H1 (cell line): Measurements from ENCODE around the gene VPS41.

Source experiments
- BRCA1 ChIP-seq: IDR thresholded peaks from 2 replicates; pipeline ENCODE4 v1.6.1; 2012; ENCODE audit warnings: low read depth, low read length, improper control_type of control experiment
- CBX5 ChIP-seq: fragments of 300-800, 300-1000 bp; sonication (generic); IDR thresholded peaks from 2 replicates; pipeline ENCODE4 v1.7.1; 2016; ENCODE audit warnings: antibody characterized with exemption, low read length, low read depth
- CHD1 ChIP-seq: IDR thresholded peaks from 2 replicates; pipeline ENCODE4 v1.6.1; 2012; ENCODE audit warnings: low read depth, low read length, improper control_type of control experiment
- CHD2 ChIP-seq: IDR thresholded peaks from 2 replicates; pipeline ENCODE4 v1.6.1; 2012; ENCODE audit warnings: low read length, improper control_type of control experiment
- CREB1 ChIP-seq: IDR thresholded peaks from 2 replicates; pipeline ENCODE4 v1.6.1; 2012; ENCODE audit warnings: inconsistent platforms
- EGR1 ChIP-seq: IDR thresholded peaks from 2 replicates; pipeline ENCODE4 v1.6.1; 2011; ENCODE audit warnings: low read depth, low read length, borderline replicate concordance
- POLR2AphosphoS5 ChIP-seq: IDR thresholded peaks from 2 replicates; pipeline ENCODE4 v1.6.1; 2011; ENCODE audit warnings: low read depth, low read length
- RAD21 ChIP-seq, 2 experiments: IDR thresholded peaks in 1 of 2; conservative IDR thresholded peaks in 1 of 2; 2 replicates each; pipeline ENCODE4 v1.6.1; 2011; ENCODE audit warnings: low read depth in 2 of 2, low read length in 2 of 2, improper control_type of control experiment in 1 of 2, inconsistent platforms in 1 of 2, mild to moderate bottlenecking in 1 of 2, moderate library complexity in 1 of 2
- SIRT6 ChIP-seq: IDR thresholded peaks from one replicate; pipeline ENCODE4 v1.7.1; 2012; ENCODE audit warnings: low read length, inconsistent platforms
- YY1 ChIP-seq: IDR thresholded peaks from 2 replicates; pipeline ENCODE4 v1.6.1; 2011; ENCODE audit warnings: low read depth, mild to moderate bottlenecking, low read length
- TF ChIP-seq, protein P1 (sequence below), 3 experiments: IDR thresholded peaks; 1 replicate in 2 of 3; 2 replicates in 1 of 3; pipeline versions ENCODE4 v1.5.1 to v1.6.1; 2011; ENCODE audit warnings: low read length in 3 of 3, mild to moderate bottlenecking in 3 of 3, inconsistent platforms in 2 of 3, low read depth in 1 of 3, moderate library complexity in 1 of 3; ENCODE audit not compliant: insufficient read depth in 1 of 3; ENCODE audit errors: control extremely low read depth in 1 of 3
- TF ChIP-seq, protein P2 (sequence below): IDR thresholded peaks from 2 replicates; pipeline ENCODE4 v1.6.1; 2012; ENCODE audit warnings: low read length, inconsistent platforms
- TF ChIP-seq, protein P3 (sequence below): IDR thresholded peaks from 2 replicates; pipeline ENCODE4 v1.6.1; 2012; ENCODE audit warnings: inconsistent platforms
- TF ChIP-seq, protein P4 (sequence below): IDR thresholded peaks from 2 replicates; pipeline ENCODE4 v1.6.1; 2011; ENCODE audit warnings: low read length, improper control_type of control experiment

DNA sequence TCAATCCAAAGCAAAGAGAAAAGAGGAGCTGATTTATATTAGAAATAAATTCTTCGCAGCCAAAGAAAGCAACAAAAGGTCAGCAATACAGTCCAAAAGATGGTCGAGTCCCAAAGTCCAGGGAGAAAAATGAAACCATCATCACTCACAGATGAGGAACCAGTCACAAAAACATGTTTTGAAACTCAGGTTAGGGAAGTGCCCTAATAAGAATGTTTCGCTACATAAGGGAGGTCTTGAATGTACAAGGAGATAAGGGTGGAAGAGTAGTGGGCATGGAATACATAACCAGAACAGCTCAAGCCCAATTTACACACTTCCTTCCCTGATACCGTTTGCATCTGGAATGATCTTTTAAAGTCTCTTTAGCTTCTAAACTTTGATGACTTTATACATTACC lies 53.6 kb downstream of the VPS41 start:
- TF ChIP-seq, protein P1, sequence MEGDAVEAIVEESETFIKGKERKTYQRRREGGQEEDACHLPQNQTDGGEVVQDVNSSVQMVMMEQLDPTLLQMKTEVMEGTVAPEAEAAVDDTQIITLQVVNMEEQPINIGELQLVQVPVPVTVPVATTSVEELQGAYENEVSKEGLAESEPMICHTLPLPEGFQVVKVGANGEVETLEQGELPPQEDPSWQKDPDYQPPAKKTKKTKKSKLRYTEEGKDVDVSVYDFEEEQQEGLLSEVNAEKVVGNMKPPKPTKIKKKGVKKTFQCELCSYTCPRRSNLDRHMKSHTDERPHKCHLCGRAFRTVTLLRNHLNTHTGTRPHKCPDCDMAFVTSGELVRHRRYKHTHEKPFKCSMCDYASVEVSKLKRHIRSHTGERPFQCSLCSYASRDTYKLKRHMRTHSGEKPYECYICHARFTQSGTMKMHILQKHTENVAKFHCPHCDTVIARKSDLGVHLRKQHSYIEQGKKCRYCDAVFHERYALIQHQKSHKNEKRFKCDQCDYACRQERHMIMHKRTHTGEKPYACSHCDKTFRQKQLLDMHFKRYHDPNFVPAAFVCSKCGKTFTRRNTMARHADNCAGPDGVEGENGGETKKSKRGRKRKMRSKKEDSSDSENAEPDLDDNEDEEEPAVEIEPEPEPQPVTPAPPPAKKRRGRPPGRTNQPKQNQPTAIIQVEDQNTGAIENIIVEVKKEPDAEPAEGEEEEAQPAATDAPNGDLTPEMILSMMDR (IDR thresholded peaks at IDR 0.05; ENCODE audit: control extremely low read depth in 1 of 3, insufficient read depth in 1 of 3, low read depth in 1 of 3, low read length in 3 of 3), result no peak
- TF ChIP-seq EGR1 (no peak), SIRT6 (no peak), CHD2 (no peak), CBX5 (no peak), BRCA1 (no peak), RAD21 (IDR thresholded peaks at IDR 0.05 in 1 of 2, conservative IDR thresholded peaks at IDR 0.05 in 1 of 2; ENCODE audit: low read depth in 2 of 2, low read length in 2 of 2) (no peak), POLR2AphosphoS5 (no peak), CHD1 (no peak), YY1 (no peak), CREB1 (no peak)
- TF ChIP-seq, protein P2, sequence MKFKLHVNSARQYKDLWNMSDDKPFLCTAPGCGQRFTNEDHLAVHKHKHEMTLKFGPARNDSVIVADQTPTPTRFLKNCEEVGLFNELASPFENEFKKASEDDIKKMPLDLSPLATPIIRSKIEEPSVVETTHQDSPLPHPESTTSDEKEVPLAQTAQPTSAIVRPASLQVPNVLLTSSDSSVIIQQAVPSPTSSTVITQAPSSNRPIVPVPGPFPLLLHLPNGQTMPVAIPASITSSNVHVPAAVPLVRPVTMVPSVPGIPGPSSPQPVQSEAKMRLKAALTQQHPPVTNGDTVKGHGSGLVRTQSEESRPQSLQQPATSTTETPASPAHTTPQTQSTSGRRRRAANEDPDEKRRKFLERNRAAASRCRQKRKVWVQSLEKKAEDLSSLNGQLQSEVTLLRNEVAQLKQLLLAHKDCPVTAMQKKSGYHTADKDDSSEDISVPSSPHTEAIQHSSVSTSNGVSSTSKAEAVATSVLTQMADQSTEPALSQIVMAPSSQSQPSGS, result no peak
- TF ChIP-seq, protein P3, sequence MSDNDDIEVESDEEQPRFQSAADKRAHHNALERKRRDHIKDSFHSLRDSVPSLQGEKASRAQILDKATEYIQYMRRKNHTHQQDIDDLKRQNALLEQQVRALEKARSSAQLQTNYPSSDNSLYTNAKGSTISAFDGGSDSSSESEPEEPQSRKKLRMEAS, result no peak
- TF ChIP-seq, protein P4, sequence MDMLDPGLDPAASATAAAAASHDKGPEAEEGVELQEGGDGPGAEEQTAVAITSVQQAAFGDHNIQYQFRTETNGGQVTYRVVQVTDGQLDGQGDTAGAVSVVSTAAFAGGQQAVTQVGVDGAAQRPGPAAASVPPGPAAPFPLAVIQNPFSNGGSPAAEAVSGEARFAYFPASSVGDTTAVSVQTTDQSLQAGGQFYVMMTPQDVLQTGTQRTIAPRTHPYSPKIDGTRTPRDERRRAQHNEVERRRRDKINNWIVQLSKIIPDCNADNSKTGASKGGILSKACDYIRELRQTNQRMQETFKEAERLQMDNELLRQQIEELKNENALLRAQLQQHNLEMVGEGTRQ, result no peak
